HCEC 1CT (cell line): ENCODE measurements around the gene RGP1.

Experiments
- DNase-seq: peaks from one replicate; pipeline ENCODE4 v3.0.0-alpha.2; 2017

The RGP1 gene

DNA sequence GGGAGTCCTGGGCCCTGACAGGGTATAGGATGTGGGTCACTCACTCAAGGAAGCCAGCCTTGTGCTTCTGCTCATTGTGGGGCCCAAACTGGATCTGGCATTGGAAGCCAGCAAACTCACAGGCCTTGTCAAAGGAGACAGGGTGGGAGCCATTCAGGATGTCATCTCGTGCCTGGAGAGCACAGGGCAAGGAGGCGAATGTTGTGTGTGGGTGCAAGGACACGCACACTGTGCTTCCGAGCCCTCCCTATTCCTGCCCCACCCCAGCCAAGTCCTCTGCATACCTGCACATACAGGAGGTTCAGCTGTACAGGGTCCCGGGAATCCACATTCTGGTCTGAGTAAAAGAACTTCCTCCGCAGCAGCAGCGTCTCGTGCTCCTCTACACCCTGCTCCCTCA, 25.2 kb upstream of the RGP1 start:
- DNase-seq, result no peak

DNA sequence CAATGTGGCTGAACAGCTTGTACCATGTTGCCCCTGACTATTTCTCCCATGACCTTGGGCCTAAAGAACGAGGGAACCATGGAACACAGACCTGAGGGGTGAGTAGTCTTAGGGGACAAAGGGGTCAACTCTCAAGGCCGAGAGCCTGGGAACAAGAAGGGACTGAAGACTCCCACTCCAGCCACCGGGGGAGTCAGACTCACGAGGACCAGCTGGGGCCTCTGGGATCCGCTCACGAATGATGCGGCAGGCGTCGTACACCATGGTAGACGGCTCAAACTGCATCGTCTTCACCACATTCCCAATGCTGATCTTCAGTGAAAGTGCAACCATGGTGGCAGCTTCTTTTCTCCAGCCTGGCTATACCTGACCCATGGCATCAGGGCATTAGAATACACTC, 23.7 kb upstream of the RGP1 start:
- no peak for DNase-seq

DNA sequence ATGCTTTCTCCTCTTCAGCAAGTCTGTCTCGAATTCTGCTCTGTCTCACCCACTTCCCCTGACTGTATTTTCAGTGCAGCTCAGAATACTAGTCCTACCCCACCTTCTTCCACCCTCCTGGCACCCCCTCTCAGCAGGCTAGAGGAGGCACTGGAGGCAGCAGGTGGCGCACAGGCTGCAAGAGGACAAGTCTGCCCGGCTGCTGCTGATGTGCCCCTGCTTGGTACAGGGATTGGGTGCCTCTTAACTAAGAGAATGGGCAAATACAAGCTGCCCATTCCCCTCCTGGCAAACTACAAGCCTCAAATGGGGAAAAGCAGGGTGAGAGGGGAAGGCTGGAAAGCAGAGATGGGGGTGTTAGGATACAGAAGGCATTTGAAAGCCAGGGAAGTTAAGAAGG, 22.2 kb upstream of the RGP1 start:
- DNase-seq, result peak; percentile 43

DNA sequence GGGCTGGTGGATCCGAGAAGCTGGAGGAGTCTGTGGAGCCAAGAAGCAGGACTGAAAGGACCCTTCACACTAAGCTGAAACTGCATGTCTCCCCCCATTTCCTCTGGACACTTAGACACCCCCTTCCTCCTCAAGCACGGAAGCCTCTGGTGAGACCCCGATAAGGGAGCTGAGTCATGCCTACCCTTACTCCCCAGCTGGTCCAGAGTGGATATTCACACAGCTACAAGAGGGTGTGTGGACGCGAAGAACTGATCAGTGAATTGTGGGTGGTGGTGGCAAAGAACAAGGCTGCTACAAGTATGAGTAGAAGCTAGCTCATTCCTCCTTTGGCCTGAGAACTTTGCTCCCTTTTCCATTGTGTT, 21.4 kb upstream of the RGP1 start:
- DNase-seq, result no peak

DNA sequence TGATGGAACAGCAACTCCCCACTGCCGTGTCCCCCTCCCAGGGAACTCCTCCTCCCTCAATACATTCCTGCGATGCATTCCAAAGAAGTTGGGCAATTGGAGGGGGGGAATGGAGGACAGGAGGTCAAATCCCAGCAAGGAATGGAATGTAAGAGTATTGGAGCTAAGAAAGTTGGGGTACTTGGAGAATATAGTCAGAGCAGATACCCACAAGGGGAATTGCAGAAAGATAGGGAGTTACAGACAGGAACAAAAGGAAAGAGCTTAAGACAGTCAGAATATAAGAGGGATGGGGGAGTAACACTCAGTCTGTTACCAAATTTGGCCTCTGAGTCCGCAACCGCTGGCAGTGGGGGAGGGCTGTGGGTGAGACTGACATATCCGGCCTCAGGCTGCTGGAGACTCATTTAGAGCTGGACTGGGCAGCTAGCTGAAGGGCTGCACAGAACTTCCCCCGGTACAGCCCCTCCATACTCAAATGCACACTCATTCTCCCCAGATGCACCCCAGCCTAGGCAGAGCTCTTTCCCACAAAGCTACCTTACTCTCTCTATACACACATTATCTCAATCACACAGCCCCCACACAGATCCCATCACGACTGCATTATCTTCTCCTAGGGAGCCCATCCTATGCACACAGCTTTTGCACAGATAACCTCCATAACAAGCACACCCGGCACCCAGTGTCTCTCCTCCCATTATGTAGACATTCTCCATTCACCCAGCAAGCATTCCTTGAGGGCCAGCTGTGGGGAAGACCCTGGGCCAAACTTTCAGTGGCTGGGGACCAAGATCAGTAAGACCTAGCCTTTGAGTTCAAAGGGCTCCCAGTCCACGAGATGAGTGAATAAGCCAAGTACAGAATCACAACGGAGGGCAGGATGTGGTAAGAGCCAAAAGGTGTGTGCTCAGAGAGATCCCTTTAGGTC, 20.8 kb upstream of the RGP1 start:
- peak; percentile 93 for DNase-seq

DNA sequence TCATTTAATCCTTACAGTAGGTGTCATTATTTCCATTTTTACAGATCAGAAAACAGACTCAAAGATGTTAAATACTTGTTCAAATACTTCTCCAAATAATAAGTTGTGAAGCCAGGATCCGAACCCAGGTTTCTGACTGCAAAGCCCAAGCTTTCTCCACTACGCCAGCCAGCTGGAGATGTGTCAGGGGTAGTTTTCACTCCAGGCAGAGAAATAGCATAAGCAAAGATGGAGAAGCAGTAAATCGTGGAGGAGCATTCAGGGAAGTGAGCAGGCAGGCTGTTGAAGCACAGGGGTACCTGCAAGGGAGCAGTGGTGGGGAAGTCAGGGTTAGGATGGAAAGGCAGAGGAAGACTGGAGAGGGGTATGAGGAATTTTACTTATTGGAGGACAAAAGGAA, 20.0 kb upstream of the RGP1 start:
- no peak for DNase-seq

DNA sequence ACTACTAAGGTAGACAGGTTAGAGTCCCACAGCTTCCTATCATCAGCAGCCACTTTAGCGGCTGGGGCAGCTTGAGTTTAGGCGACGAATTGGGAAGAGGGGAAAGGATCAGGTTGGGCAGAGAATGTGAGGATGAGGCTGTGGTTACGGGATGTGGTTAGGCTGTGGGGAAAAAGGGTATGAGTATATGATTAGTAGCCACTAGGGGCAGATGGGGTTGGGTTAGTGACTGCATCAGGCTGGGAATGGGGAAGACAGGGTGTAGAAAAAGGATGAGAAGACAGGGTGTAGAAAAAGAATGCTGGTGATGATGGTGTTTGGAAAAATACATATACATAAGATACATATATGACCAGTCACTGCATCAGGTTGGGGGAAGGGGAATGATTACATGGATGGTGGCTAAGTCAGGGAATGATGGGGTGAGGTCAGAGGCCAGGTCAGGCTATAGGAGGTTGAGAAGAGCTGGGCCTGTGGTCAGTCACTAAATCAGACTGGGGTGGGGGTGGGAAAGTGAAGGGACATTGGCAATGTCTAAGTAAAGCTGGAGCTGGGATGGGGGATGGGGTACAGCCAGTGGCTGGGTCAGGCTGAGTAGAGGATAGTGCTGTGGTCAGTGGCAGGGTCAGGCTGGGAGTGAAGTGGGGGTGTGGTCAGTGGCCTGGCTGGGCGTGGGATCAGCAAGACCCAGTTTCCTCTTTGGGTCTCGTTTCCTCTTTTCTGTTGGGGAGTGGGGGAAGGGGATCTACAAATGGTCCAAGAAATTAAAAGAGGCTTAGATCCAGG, 19.2 kb upstream of the RGP1 start:
- DNase-seq, result peak; percentile 96

DNA sequence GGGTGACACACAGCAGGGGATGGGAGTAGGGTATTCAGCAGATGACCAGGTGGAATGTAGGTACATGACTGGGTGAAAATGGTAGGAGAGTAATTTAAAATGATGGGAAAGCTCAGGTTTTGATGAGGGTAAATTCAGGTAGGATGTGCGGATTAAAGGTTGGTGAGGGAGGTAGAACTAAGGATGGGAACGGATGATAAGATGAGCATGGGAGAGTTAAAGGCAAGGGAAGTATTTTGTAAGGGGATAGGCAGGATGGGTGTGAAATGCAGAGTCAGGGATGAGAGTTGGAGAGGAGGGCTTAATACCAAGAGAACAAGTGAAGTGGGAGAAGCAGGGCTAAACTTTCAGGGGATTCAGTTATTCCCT, 18.6 kb upstream of the RGP1 start:
- no peak for DNase-seq

DNA sequence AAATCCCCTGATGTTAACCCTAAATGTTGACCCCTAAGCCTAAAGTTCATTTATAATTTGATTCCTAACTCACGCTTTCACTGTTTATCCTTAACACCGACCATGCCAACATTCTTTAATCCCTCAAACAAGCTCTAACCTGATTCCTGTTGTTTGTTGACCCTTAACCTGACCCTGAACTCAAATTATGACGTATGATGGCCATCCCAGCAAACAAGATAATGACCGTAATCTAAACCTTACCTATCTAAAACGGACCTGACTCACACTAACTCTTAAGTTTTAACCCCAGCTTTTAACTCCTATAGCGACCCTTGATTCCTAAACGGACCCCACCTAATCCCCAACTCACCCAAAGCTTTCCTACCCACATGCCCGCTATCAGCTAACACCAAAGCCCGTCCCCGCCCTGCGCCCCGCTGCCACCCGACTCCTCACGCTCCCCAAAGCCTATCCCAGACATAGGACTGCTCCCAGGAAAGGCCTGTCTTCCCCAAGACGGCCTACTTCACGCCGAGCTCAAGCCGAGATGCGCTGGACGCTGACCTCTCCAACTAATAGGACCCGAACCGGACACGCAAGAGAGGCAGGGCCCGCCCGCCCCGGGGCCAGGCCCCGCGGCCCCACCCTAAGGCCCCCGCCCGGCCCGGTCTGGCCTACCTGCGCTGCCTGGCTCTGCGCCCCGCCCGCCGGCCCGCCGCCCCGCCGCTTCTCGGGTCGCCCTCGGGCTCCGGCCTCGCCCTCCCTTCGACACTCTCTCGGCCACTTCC, 17.5 kb upstream of the RGP1 start:
- no peak for DNase-seq

DNA sequence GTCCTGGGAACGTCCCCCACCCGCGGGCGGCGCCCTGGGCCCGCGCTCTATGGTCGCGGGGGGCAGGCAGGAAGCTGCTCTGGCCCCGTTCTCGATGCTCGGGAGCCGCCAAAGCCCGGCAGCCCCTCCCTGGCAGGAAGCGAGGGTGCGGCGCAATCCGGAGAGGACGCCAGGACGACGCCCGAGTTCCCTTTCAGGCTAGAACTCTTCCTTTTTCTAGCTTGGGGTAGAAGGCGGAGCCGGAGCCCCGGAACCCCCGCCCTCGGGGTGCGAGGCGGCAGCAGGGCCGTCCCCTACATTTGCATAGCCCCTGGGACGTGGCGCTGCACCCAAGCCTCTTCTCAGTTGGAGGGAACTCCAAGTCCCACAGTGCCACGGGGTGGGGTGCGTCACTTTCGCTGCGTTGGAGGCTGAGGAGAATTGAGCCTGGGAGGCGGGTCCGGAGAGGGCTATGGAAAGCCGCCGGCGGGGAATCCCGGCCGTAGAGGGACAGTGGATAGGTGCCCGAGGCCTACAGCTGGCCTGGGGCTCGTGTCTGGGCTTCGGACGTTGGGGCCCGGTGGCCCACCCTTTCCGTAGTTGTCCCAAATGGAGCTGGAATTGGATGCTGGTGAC, 16.8 kb upstream of the RGP1 start, which contains the start of the genes CREB3 and TLN1:
Gene CREB3, plus strand, starts transcription at position 482 of the 615 bp plus-strand sequence. Its CDS starts 107 bp downstream, at position 589.
Gene TLN1, minus strand, starts transcription at position 11 of the 615 bp plus-strand sequence. CDS start 6,501 bp downstream, outside the sequence.
- peak; percentile 99 for DNase-seq

DNA sequence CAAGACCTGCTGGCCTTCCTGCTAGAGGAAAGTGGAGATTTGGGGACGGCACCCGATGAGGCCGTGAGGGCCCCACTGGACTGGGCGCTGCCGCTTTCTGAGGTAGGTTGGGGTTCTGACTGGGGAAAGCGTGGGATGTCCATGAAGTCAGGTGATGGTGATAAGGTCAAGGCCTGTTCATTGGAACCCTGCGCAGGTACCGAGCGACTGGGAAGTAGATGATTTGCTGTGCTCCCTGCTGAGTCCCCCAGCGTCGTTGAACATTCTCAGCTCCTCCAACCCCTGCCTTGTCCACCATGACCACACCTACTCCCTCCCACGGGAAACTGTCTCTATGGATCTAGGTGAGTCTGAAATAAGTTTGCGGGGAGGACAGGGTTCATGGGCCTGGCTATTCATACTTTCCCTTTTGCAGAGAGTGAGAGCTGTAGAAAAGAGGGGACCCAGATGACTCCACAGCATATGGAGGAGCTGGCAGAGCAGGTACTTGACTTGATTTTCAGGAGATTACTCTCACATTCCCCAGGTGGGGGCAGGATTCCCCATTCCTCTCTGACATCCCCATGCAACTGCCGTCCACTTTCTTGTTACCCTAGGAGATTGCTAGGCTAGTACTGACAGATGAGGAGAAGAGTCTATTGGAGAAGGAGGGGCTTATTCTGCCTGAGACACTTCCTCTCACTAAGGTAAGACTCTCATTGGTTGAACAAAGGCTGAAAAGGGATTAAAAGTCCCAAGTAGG, 16.1 kb upstream of the RGP1 start:
- peak; percentile 42 for DNase-seq

DNA sequence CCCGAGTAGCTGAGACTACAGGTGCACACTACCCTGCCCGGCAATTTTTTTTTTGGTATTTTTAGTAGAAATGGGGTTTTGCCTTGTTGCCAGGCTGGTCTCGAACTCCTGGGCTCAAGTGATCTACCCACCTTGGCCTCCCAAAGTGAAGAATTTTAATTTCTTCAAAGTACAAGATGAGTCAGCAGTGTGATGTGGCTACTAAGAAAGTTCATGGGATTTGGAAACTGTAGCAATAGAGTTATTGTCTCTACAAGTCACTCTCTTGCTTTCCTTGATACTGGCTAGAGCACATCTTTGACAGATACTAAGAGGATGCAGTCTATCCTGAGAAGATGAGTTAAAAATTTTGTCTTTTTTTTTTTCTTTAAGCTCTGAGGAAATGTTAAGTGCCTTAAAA, 15.0 kb upstream of the RGP1 start:
- no peak for DNase-seq

DNA sequence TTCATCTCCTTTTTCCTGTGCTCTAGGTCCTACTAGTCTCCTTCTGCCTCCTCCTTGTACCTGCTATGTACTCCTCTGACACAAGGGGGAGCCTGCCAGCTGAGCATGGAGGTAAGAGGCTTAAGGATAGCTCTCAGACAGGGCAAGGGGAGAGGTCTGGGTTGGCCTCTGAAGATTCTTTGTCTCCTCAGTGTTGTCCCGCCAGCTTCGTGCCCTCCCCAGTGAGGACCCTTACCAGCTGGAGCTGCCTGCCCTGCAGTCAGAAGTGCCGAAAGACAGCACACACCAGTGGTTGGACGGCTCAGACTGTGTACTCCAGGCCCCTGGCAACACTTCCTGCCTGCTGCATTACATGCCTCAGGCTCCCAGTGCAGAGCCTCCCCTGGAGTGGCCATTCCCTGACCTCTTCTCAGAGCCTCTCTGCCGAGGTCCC, 12.9 kb upstream of the RGP1 start:
- DNase-seq, result peak; percentile 62

DNA sequence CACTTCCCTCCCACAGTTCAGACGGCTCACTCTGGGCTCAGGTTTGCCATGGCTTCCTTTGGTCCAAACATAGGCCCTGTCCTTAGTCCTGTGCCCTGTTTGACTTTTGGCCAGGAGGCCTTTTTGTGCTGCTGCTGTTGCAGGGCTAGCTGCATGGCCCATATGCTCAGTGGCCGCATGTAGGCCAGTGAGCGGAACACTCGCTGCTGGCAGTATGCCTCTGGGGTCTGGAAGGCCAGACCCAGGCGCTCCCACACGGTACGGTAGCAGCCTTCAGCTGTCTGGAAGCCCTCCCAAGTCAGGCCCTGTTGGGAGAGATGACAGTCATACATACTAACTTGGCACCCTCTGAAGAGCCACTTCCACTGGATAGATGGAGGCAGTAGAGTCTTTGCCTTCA, 11.9 kb upstream of the RGP1 start:
- DNase-seq, result no peak

DNA sequence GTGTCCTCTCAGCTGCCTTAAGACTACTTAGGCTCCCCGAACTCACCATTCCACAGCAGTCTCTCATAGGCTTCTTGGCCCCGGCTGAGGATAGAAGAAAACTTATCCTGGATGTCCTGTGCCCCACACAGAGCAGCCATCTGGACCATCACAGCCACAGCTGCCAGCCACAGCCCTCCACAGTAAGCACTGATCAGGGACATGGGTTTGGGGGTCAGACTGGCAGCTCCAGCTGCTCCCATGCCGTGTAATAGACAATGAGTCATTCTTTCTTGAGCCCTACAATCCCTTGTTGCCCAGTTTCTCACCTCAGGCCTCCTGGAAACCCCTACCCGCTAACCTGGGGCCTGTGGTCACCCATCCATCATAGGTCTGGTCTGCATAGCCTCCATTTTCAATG, 10.9 kb upstream of the RGP1 start:
- DNase-seq, result no peak

DNA sequence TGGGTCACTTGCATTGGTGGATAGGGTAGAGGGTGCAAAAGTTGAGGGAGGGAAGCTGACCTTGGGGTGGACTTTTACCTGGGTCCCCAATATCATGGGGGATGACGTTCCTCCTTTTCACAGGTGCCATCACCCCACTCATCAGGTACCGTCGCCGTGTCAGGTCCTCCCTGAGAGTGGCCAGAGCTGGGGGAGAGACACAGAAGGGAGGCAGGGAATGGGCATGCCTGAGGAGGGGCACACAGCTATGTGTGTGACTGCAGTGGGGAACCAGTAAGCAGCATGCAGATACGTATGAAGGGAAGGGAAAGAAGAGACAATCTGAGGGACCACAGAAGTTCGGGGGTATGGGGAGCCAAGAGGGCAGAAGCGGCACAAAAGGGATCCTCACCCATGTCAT, 10.2 kb upstream of the RGP1 start:
- no peak for DNase-seq

DNA sequence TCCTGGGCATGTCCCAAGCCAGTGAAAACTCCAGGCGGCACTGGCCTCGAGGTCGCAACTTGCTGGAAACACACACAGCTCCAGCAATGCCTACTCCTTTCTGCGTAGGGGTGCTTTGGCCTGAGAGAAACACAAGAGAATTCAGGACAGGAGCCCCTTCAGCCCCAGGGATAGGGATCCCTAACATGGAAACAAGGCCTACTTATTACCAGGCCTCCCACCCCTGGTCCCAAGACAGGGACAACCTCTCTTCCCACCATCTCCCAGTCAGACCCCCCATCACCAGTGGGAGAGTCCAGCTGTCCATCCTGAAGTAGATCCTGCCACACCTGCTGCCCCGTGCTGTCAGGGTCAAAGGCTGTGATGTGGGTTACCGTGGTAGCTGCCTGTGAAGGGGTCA, 8.8 kb upstream of the RGP1 start:
- no peak for DNase-seq

DNA sequence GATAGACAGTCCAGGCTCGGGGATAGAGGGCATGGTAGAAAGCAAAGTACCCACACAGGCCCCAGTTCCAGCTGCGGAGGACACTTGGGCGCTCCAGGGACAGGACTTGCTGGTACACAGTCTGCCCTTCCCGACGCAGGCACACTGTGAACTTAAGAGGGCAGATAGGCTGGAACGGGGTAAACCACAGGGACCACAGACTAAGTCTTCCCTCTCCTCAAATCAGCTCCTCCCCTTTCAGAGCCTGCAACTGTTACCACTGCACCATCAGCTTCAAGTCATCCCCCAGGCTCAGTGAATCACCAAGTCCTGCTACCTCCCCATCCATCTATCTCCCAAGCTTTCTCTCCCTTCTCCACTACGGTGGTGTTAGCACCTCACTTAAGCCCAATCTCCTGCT, 7.3 kb upstream of the RGP1 start:
- no peak for DNase-seq

DNA sequence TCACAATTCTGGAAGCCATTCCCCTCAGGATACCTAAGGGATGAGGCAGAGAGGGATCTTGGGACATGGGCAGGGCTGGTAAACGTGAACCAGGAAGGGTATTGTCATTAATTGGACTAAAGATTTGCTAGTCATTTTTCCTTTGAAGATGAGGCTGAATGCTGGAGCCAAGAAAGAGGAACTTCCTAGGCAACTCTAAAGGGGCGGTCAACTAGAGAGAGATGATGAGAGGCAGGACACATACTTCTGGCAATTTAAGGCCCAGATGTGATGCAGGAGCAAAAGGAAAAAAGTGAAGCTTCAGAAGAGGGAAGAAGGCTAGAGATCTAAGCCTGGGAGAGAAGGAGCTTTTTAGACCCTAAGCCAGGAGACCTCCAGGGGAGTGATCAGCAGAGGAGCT, 5.6 kb upstream of the RGP1 start:
- no peak for DNase-seq

DNA sequence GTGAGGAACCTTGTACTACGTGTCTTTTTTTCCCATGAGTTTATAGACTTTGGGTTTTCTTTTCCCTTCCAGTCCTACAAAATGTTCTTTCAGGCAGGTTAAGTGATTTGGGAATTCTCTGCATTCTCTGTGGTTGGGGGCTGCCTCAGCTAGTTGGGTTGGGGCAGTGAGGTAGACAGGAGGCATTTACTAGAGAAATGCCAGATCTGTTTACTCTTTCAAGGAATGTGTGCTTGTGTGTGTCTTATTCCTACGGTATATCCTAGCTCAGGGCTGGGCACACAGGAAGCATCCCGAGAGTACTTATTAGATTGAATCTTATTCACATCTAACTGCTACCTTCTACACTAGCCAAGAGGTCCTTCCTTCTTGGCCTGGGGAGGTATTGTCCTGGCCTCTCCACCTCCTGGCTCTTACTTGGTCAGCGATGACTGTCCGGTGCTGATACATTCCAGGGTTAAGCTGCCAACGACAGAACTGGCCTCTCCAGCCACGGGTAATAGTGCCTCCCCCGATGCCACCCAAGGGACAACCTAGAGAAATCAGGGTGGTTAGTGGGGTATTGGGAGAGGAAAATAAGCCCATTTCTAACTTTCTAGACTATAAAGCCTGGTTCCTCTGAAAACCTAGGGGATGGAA, 5.1 kb upstream of the RGP1 start:
- DNase-seq, result no peak

DNA sequence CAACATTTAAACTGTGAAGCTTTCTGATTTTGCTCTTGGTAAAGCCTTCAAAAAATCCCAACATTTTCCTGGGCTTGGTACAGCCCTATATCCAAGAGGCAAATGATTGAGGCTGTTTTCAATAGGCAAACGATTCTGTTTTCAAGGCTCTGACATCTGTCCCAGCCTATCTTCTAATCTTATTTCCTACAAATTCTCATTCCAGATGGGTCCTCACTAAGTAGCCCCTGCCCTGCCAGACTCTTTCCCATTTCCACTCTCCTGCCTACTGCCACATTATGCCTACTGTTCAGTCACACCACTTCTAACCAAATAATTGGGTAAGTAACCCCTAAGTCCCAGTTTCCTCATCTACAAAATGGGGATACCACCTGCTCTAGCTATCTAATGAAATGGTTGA, 3.5 kb upstream of the RGP1 start:
- DNase-seq, result no peak

DNA sequence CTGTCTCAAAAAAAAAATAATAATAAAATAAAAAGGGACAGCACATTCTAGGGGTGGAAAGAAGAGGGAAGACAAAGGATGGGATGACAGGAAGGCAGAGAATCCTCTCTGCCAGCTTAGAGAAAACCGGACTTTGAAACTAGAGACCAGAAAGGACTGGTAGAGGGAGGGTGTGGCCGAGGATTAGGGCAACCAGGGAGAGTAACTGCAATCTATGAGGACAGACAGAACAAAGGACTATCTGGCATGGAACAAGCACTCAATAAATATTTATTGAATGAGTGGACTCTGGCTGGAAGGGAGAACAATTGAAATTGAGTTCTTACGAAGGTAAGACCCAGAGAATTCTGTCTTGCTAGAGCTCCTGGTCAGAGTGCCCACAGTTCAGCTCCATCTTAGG, 2.5 kb upstream of the RGP1 start:
- no peak for DNase-seq
